SK-N-SH treated with all-trans-retinoic acid at 6 μM for 48 hours (cell line): ENCODE results near the gene CFAP68.

Experiments used
- ATAC-seq: fragments of 200-7000 bp; cut with Tn5 transposase; 3 replicates; pipeline ENCODE4 v1.9.1; 2020; ENCODE audit warnings: mild to moderate bottlenecking, moderate library complexity
- ARNTL ChIP-seq: fragments of 450-650 bp; formaldehyde crosslinking; IDR thresholded peaks from 2 replicates; pipeline ENCODE4 v1.5.0; 2020; ENCODE audit warnings: low read depth, mild to moderate bottlenecking, moderate library complexity, borderline replicate concordance
- BACH2 ChIP-seq: fragments of 250-450 bp; sonication (Bioruptor Pico); IDR thresholded peaks from 2 replicates; pipeline ENCODE4 v1.9.0; 2021; ENCODE audit warnings: mild to moderate bottlenecking, borderline replicate concordance
- CREB5 ChIP-seq: fragments of 250-450 bp; sonication (Bioruptor Pico); IDR thresholded peaks from 2 replicates; pipeline ENCODE4 v1.5.1; 2020; ENCODE audit warnings: low read depth, mild to moderate bottlenecking, moderate library complexity
- CSDC2 ChIP-seq: fragments of 250-450 bp; sonication (Bioruptor Pico); IDR thresholded peaks from 2 replicates; pipeline ENCODE4 v1.5.0; 2020; ENCODE audit warnings: mild to moderate bottlenecking, moderate library complexity
- CSRNP3 ChIP-seq: fragments of 250-450 bp; sonication (Bioruptor Pico); IDR thresholded peaks from 2 replicates; pipeline ENCODE4 v1.5.1; 2021; ENCODE audit warnings: mild to moderate bottlenecking, moderate library complexity
- ESRRG ChIP-seq: fragments of 250-450 bp; sonication (Bioruptor Pico); IDR thresholded peaks from 2 replicates; pipeline ENCODE4 v1.6.1; 2021; ENCODE audit warnings: mild to moderate bottlenecking
- GLIS3 ChIP-seq: fragments of 250-450 bp; sonication (Bioruptor Pico); IDR thresholded peaks from 2 replicates; pipeline ENCODE4 v1.5.0; 2020; ENCODE audit warnings: mild to moderate bottlenecking, moderate library complexity
- ISL1 ChIP-seq: fragments of 250-450 bp; sonication (Bioruptor Pico); IDR thresholded peaks from 2 replicates; pipeline ENCODE4 v2.1.2; 2022; ENCODE audit warnings: mild to moderate bottlenecking, moderate library complexity
- OSR1 ChIP-seq: fragments of 250-450 bp; sonication (Bioruptor Pico); IDR thresholded peaks from 2 replicates; pipeline ENCODE4 v1.8.0; 2022; ENCODE audit warnings: moderate library complexity, mild to moderate bottlenecking, inconsistent platforms
- PATZ1 ChIP-seq: fragments of 250-450 bp; sonication (Bioruptor Pico); IDR thresholded peaks from 2 replicates; pipeline ENCODE4 v1.8.0; 2020; ENCODE audit warnings: mild to moderate bottlenecking, moderate library complexity, borderline replicate concordance
- POU6F1 ChIP-seq: fragments of 250-450 bp; sonication (Bioruptor Pico); IDR thresholded peaks from 2 replicates; pipeline ENCODE4 v1.8.0; 2021; ENCODE audit warnings: low read depth, mild to moderate bottlenecking, moderate library complexity, borderline replicate concordance
- PPARA ChIP-seq: fragments of 250-450 bp; sonication (Bioruptor Pico); IDR thresholded peaks from 2 replicates; pipeline ENCODE4 v1.5.0; 2020; ENCODE audit warnings: mild to moderate bottlenecking, borderline replicate concordance
- RARB ChIP-seq: fragments of 250-450 bp; sonication (Bioruptor Pico); IDR thresholded peaks from 2 replicates; pipeline ENCODE4 v1.8.0; 2021; ENCODE audit warnings: mild to moderate bottlenecking, moderate library complexity
- TCF4 ChIP-seq: fragments of 250-450 bp; sonication (Bioruptor Pico); IDR thresholded peaks from 2 replicates; pipeline ENCODE4 v1.8.0; 2021; ENCODE audit warnings: mild to moderate bottlenecking, moderate library complexity, borderline replicate concordance
- TOX ChIP-seq: fragments of 250-450 bp; sonication (Bioruptor Pico); IDR thresholded peaks from 2 replicates; pipeline ENCODE4 v1.8.0; 2021; ENCODE audit warnings: mild to moderate bottlenecking, moderate library complexity, borderline replicate concordance
- TSHZ2 ChIP-seq: fragments of 250-450 bp; sonication (Bioruptor Pico); IDR thresholded peaks from 2 replicates; pipeline ENCODE4 v1.5.0; 2020; ENCODE audit warnings: mild to moderate bottlenecking, moderate library complexity
- ZC3H10 ChIP-seq: fragments of 250-450 bp; sonication (Bioruptor Pico); IDR thresholded peaks from 2 replicates; pipeline ENCODE4 v1.5.1; 2021; ENCODE audit warnings: mild to moderate bottlenecking, moderate library complexity
- ZFP3 ChIP-seq: fragments of 250-450 bp; sonication (Bioruptor Pico); IDR thresholded peaks from 2 replicates; pipeline ENCODE4 v1.5.0; 2020; ENCODE audit warnings: mild to moderate bottlenecking, moderate library complexity
- ZNF565 ChIP-seq: fragments of 450-650 bp; formaldehyde crosslinking; conservative IDR thresholded peaks from 2 replicates; pipeline ENCODE4 v1.5.0; 2020; ENCODE audit warnings: low read depth, mild to moderate bottlenecking, moderate library complexity
- ZNF8 ChIP-seq: fragments of 450-650 bp; formaldehyde crosslinking; IDR thresholded peaks from 2 replicates; pipeline ENCODE4 v1.5.0; 2020; ENCODE audit warnings: mild to moderate bottlenecking, moderate library complexity

CFAP68 gene

GRCh38 chr11:111923351-111923788, 44.0 kb downstream of the CFAP68 start:
- TF ChIP-seq RARB (CRISPR knock-in tag) (no peak), ZC3H10 (CRISPR knock-in tag) (no peak), PATZ1 (no peak), POU6F1 (CRISPR knock-in tag) (no peak), GLIS3 (CRISPR knock-in tag) (no peak), ZNF8 (CRISPR knock-in tag) (no peak), CREB5 (CRISPR knock-in tag) (no peak), CSRNP3 (CRISPR knock-in tag) (no peak), ZFP3 (CRISPR knock-in tag) (no peak), ZNF565 (CRISPR knock-in tag) (no peak), ESRRG (CRISPR knock-in tag) (no peak), ISL1 (CRISPR knock-in tag) (no peak), TSHZ2 (CRISPR knock-in tag) (no peak), ARNTL (CRISPR knock-in tag) (no peak), OSR1 (CRISPR knock-in tag) (no peak), BACH2 (CRISPR knock-in tag) (no peak), CSDC2 (CRISPR knock-in tag) (no peak)
- no peak for ATAC-seq

GRCh38 chr11:111923951-111924350, 44.6 kb downstream of the CFAP68 start:
- TF ChIP-seq ARNTL (CRISPR knock-in tag) (no peak), PPARA (CRISPR knock-in tag) (no peak), TOX (CRISPR knock-in tag) (no peak), CSDC2 (CRISPR knock-in tag) (no peak), TCF4 (CRISPR knock-in tag) (no peak), CSRNP3 (CRISPR knock-in tag) (no peak), GLIS3 (CRISPR knock-in tag) (no peak)
- ATAC-seq, result no peak

GRCh38 chr11:111925953-111926352, 46.6 kb downstream of the CFAP68 start:
- ATAC-seq, result no peak
- TF ChIP-seq ZFP3 (CRISPR knock-in tag), result no peak
